OCI-LY7 (cell line): ENCODE results near the gene GLMN.

Source experiments
- EZH2phosphoT487 ChIP-seq: fragments of 200-600 bp; sonication (generic); IDR thresholded peaks from 2 replicates; pipeline ENCODE4 v1.6.1; 2018; ENCODE audit warnings: low read depth, borderline replicate concordance, mild to moderate bottlenecking, mixed run types, antibody characterized with exemption, low read length, moderate library complexity, mixed read lengths
- TF ChIP-seq, protein P1 (sequence below): fragments of 200-600 bp; sonication (generic); conservative IDR thresholded peaks from 2 replicates; pipeline ENCODE4 v1.5.1; 2014; ENCODE audit warnings: mild to moderate bottlenecking, antibody characterized with exemption, low read length, moderate library complexity, mixed read lengths

GRCh38 chr1:92259350-92259749 lies 39.4 kb downstream of the GLMN start:
- TF ChIP-seq, protein P1, sequence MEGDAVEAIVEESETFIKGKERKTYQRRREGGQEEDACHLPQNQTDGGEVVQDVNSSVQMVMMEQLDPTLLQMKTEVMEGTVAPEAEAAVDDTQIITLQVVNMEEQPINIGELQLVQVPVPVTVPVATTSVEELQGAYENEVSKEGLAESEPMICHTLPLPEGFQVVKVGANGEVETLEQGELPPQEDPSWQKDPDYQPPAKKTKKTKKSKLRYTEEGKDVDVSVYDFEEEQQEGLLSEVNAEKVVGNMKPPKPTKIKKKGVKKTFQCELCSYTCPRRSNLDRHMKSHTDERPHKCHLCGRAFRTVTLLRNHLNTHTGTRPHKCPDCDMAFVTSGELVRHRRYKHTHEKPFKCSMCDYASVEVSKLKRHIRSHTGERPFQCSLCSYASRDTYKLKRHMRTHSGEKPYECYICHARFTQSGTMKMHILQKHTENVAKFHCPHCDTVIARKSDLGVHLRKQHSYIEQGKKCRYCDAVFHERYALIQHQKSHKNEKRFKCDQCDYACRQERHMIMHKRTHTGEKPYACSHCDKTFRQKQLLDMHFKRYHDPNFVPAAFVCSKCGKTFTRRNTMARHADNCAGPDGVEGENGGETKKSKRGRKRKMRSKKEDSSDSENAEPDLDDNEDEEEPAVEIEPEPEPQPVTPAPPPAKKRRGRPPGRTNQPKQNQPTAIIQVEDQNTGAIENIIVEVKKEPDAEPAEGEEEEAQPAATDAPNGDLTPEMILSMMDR: no peak
- no peak for TF ChIP-seq EZH2phosphoT487
